Suprapubic skin (tissue), 4 donors: ENCODE measurements around the gene TRAF3IP1. TPM values are rescaled to one million over a fixed set of nuclear protein-coding genes. Genes with fewer than 3 reads are reported as not detected.

Experiments
- DNase-seq, 2 donors: peaks; one replicate each; pipeline ENCODE4 v3.0.0-alpha.2; 2019; ENCODE audit warnings: low spot score in 2 of 2
- H3K27ac ChIP-seq: fragments of 200-600 bp; sonication (generic); one replicate; pipeline ENCODE4 v1.5.1; 2019
- H3K27me3 ChIP-seq: fragments of 200-600 bp; sonication (generic); one replicate; pipeline ENCODE4 v1.5.1; 2019
- H3K36me3 ChIP-seq: fragments of 200-600 bp; sonication (generic); one replicate; pipeline ENCODE4 v1.5.1; 2019
- H3K4me1 ChIP-seq: fragments of 200-600 bp; sonication (generic); one replicate; pipeline ENCODE4 v1.5.1; 2019
- H3K4me3 ChIP-seq: fragments of 200-600 bp; sonication (generic); one replicate; pipeline ENCODE4 v1.5.1; 2019; ENCODE audit warnings: mild to moderate bottlenecking
- H3K9me3 ChIP-seq: fragments of 200-600 bp; sonication (generic); one replicate; pipeline ENCODE4 v1.5.1; 2019
- CTCF ChIP-seq, 2 donors: fragments of 200-600 bp in 1 of 2; fragments of 450-650 bp in 1 of 2; sonication (generic) in 1 of 2; IDR thresholded peaks; one replicate each; pipeline ENCODE4 v1.5.1; 2016 to 2019; ENCODE audit warnings: antibody characterized with exemption in 2 of 2, mild to moderate bottlenecking in 1 of 2, moderate library complexity in 1 of 2
- EP300 ChIP-seq: sonication (generic); formaldehyde crosslinking; IDR thresholded peaks from one replicate; pipeline ENCODE4 v1.6.1; 2017; ENCODE audit warnings: antibody characterized with exemption
- POLR2A ChIP-seq, 2 donors: fragments of 450-650 bp; IDR thresholded peaks; one replicate each; pipeline ENCODE4 v1.6.1; 2017; ENCODE audit warnings: antibody characterized with exemption in 2 of 2, mild to moderate bottlenecking in 2 of 2, moderate library complexity in 2 of 2
- POLR2AphosphoS5 ChIP-seq, 3 donors: sonication (generic); formaldehyde crosslinking; IDR thresholded peaks; one replicate each; pipeline ENCODE4 v1.6.1; 2017; ENCODE audit warnings: antibody characterized with exemption in 3 of 3
- WGBS: methylation state at CpG from one replicate; pipeline ENCODE4 v1.1.5; 2018; 5-methylcytosine and 5-hydroxymethylcytosine counted together
- total RNA-seq, 4 donors: library from RNA; depleted of rRNA; stranded (reverse); fragments of >200 nt; gene quantifications; one replicate each; pipeline ENCODE4 v1.1.0, GENCODE V29; 2016

TRAF3IP1 gene
- total RNA-seq, 4 donors from 2014 or later: 10.2 to 15.4 (median 10.6) TPM

- Histone ChIP-seq H3K27ac (peak within 1 kb of the TSS; percentile 93), H3K4me1 (peaks cover 28% of the 10 kb centered on the region), H3K9me3 (no peaks in the 10 kb centered on the region), H3K4me3 (peak within 1 kb of the TSS; percentile 90), H3K27me3 (no peaks in the 10 kb centered on the region), H3K36me3 (peaks cover 5% of the 10 kb centered on the region)
- no peak for TF ChIP-seq CTCF (IDR thresholded peaks at IDR 0.05)
- TF ChIP-seq POLR2AphosphoS5 (IDR thresholded peaks at IDR 0.05): peak in 2 of 3 donors; percentile 1 to 25
- no CpG with 5 or more reads among the region's 104 CpGs for whole genome bisulfite sequencing
- peak; percentile 87 to 90 for DNase-seq
Measured at GRCh38 chr2:238426568-238427434, 106.5 kb downstream of the TRAF3IP1 start, which contains the start of gene ASB1. TSS of gene ASB1 (plus strand) at chr2:238426927. CDS start at chr2:238427071, 144 bp downstream.

- 10% methylated on average over 12 of the region's 20 CpGs for WGBS
- H3K27me3 ChIP-seq: no peaks in the 10 kb centered on the region
- H3K4me1 ChIP-seq: peaks cover 27% of the 10 kb centered on the region
- H3K27ac ChIP-seq: peak overlapping the region; percentile 93
- TF ChIP-seq POLR2AphosphoS5 (IDR thresholded peaks at IDR 0.05) (no peak), CTCF (IDR thresholded peaks at IDR 0.05) (no peak), POLR2A (IDR thresholded peaks at IDR 0.05) (no peak), EP300 (no peak)
- H3K36me3 ChIP-seq: peaks cover 5% of the 10 kb centered on the region
- peak overlapping the region; percentile 90 for H3K4me3 ChIP-seq
- no peaks in the 10 kb centered on the region for H3K9me3 ChIP-seq
- DNase-seq: peak in 1 of 2 donors; percentile 53
Measured at GRCh38 chr2:238427435-238428162, 107.3 kb downstream of the TRAF3IP1 start.

GRCh38 chr2:238428866-238429265 lies 108.5 kb downstream of the TRAF3IP1 start:
- H3K36me3 ChIP-seq: peaks cover 12% of the 10 kb centered on the region
- no peak overlapping the region for H3K27ac ChIP-seq
- no peaks in the 10 kb centered on the region for H3K9me3 ChIP-seq
- TF ChIP-seq POLR2A (IDR thresholded peaks at IDR 0.05): no peak
- no peak for TF ChIP-seq POLR2AphosphoS5 (IDR thresholded peaks at IDR 0.05)
- no peak for TF ChIP-seq CTCF (IDR thresholded peaks at IDR 0.05)
- TF ChIP-seq EP300: no peak
- H3K4me1 ChIP-seq: peaks cover 27% of the 10 kb centered on the region
- DNase-seq: no peak
- no peaks in the 10 kb centered on the region for H3K27me3 ChIP-seq
- WGBS: 97% methylated on average over 8 of the region's 8 CpGs
- no peak overlapping the region for H3K4me3 ChIP-seq

GRCh38 chr2:238430781-238431180 lies 110.5 kb downstream of the TRAF3IP1 start:
- peaks cover 33% of the 10 kb centered on the region for H3K4me1 ChIP-seq
- 89% methylated on average over 6 of the region's 6 CpGs for WGBS
- no peak overlapping the region for H3K27ac ChIP-seq
- no peak overlapping the region for H3K4me3 ChIP-seq
- no peaks in the 10 kb centered on the region for H3K9me3 ChIP-seq
- no peaks in the 10 kb centered on the region for H3K27me3 ChIP-seq
- peaks cover 25% of the 10 kb centered on the region for H3K36me3 ChIP-seq
- TF ChIP-seq CTCF (IDR thresholded peaks at IDR 0.05) (no peak), POLR2AphosphoS5 (IDR thresholded peaks at IDR 0.05) (no peak), EP300 (no peak), POLR2A (IDR thresholded peaks at IDR 0.05) (no peak)
- no peak for DNase-seq

GRCh38 chr2:238431456-238431855 lies 111.1 kb downstream of the TRAF3IP1 start:
- H3K9me3 ChIP-seq: no peaks in the 10 kb centered on the region
- 75% methylated on average over 1 of the region's 1 CpG for WGBS
- no peak overlapping the region for H3K4me3 ChIP-seq
- DNase-seq: no peak
- H3K4me1 ChIP-seq: peaks cover 27% of the 10 kb centered on the region
- no peak overlapping the region for H3K27ac ChIP-seq
- H3K36me3 ChIP-seq: peaks cover 32% of the 10 kb centered on the region
- TF ChIP-seq POLR2A (IDR thresholded peaks at IDR 0.05) (no peak), EP300 (no peak), CTCF (IDR thresholded peaks at IDR 0.05) (no peak), POLR2AphosphoS5 (IDR thresholded peaks at IDR 0.05) (no peak)
- no peaks in the 10 kb centered on the region for H3K27me3 ChIP-seq
